GM13976 (cell line): ENCODE results near the gene HUS1B.

Experiments
- DNase-seq: peaks from one replicate; pipeline ENCODE4 v3.0.0; 2012; ENCODE audit warnings: low spot score
- CTCF ChIP-seq: IDR thresholded peaks from 2 replicates; pipeline ENCODE4 v1.5.1; 2012; ENCODE audit warnings: borderline replicate concordance, mild to moderate bottlenecking; ENCODE audit not compliant: insufficient read depth; ENCODE audit errors: extremely low read depth, missing control alignments, control extremely low read depth
- in situ Hi-C: fragments of 300-500 bp; cut with MboI; formaldehyde crosslinking; loops from one replicate; pipeline ENCODE4 v1.12.0; 2022; ENCODE audit warnings: low sequenced_read_pairs, mixed read lengths, inconsistent platforms; ENCODE audit not compliant: unreplicated experiment

Gene HUS1B

GRCh38 chr6:656460-657252 is at the start of gene HUS1B:
Gene HUS1B (minus strand): TSS chr6:657100. CDS start chr6:656944, 156 bp downstream.
- in situ Hi-C loops: no loop called here
- no peak for TF ChIP-seq CTCF
- DNase-seq: no peak

GRCh38 chr6:706146-706545 is 49.2 kb upstream of the HUS1B start:
- no peak for TF ChIP-seq CTCF
- DNase-seq: no peak
- in situ Hi-C loops: no loop called here

GRCh38 chr6:705047-705446 is 48.1 kb upstream of the HUS1B start:
- in situ Hi-C loops: no loop called here
- DNase-seq: no peak
- no peak for TF ChIP-seq CTCF

- no peak for TF ChIP-seq CTCF
- in situ Hi-C loops: no loop called here
- DNase-seq: no peak
These were observed 47.1 kb upstream of the HUS1B start for GRCh38 chr6:704046-704445.

- in situ Hi-C loops: no loop called here
- no peak for TF ChIP-seq CTCF
- DNase-seq: no peak
These were observed 46.7 kb upstream of the HUS1B start for GRCh38 chr6:703552-703951.

- no peak for TF ChIP-seq CTCF
- in situ Hi-C loops: no loop called here
- no peak for DNase-seq
These were observed 45.0 kb upstream of the HUS1B start for GRCh38 chr6:701700-702479.
